ENCODE measurements around the gene KLHL40.

DNA sequence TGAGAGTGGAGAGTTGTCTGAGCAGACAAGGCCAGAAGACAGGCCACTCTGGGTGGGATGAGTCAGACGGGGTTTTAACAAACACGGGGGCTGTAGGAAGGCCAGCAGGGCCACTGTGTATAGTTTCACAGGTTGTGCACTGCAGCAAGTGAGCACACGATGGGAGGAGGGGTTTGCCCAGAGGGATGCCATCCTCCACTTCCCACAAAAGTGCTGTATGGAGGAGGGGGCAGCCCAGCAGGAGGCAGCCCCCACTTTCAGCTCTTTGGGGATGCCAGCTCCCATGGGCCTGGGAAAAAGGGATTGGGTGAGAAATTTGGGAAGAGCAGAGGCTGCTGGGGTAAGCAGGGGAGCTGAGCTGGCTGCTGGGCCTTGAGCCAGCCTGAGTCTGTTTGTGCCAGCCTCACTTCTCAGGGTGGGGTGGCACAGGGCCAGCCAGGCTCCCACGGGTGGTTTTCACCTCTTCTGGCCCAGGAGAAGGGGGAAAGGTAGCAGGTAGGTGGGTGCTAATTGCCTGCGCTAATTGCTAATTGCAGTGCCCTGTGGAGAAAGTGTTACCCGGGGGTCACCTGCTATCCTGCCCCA lies 25.1 kb upstream of the KLHL40 start:
- TF ChIP-seq, protein P1, sequence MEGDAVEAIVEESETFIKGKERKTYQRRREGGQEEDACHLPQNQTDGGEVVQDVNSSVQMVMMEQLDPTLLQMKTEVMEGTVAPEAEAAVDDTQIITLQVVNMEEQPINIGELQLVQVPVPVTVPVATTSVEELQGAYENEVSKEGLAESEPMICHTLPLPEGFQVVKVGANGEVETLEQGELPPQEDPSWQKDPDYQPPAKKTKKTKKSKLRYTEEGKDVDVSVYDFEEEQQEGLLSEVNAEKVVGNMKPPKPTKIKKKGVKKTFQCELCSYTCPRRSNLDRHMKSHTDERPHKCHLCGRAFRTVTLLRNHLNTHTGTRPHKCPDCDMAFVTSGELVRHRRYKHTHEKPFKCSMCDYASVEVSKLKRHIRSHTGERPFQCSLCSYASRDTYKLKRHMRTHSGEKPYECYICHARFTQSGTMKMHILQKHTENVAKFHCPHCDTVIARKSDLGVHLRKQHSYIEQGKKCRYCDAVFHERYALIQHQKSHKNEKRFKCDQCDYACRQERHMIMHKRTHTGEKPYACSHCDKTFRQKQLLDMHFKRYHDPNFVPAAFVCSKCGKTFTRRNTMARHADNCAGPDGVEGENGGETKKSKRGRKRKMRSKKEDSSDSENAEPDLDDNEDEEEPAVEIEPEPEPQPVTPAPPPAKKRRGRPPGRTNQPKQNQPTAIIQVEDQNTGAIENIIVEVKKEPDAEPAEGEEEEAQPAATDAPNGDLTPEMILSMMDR (IDR thresholded peaks at IDR 0.05): no peak
- no peak for TF ChIP-seq POLR2A (IDR thresholded peaks at IDR 0.05)
